H1 (cell line): ENCODE results near the gene CD58.
"Not testable (repeated sequence)": the region's sequence is repeated elsewhere in the genome, so short reads cannot be mapped to it uniquely, and the experiment has no call there.

Experiments used
- KDM5A ChIP-seq: fragments of 200-600 bp; IDR thresholded peaks from 2 replicates; pipeline ENCODE4 v1.7.1; 2012; ENCODE audit warnings: mild to moderate bottlenecking, low read length, inconsistent platforms, mixed read lengths
- RAD21 ChIP-seq, 2 experiments: IDR thresholded peaks in 1 of 2; conservative IDR thresholded peaks in 1 of 2; 2 replicates each; pipeline ENCODE4 v1.6.1; 2011; ENCODE audit warnings: low read depth in 2 of 2, low read length in 2 of 2, improper control_type of control experiment in 1 of 2, inconsistent platforms in 1 of 2, mild to moderate bottlenecking in 1 of 2, moderate library complexity in 1 of 2

DNA sequence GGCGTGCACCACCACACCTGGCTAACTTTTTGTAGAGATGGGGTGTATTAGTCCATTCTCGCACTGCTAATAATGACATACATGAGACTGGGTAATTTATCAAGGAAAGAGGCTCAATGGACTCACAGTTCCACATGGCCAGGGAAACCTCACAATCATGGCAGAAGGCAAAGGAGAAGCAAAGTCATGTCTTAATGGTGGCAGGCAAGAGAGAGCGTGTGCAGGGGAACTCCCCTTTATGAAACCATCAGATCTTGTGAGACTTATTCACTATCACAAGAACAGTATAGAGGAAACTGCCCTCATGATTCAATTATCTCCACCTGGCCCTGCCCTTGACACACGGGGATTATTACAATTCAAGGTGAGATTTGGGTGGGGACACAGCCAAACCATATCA, 8.4 kb downstream of the CD58 start:
- TF ChIP-seq KDM5A; RAD21 (IDR thresholded peaks at IDR 0.05 in 1 of 2, conservative IDR thresholded peaks at IDR 0.05 in 1 of 2; ENCODE audit: low read depth in 2 of 2, low read length in 2 of 2): not testable (repeated sequence)
